ENCODE results near the gene SKA2. TPM values are rescaled to one million over a fixed set of nuclear protein-coding genes. Genes with fewer than 3 reads are reported as not detected.

Gene SKA2
- total and polyA plus RNA-seq, 9 of the 15 experiments (the other 6 are each of a cell fraction or from before 2014, with no cell fraction given): 58.1 to 183 (median 133) TPM

GRCh38 chr17:59155439-59156177 lies 622 bp upstream of the SKA2 start, which contains the start of gene PRR11 (continued):
- TF ChIP-seq ZNF384 (IDR thresholded peaks at IDR 0.05; ENCODE audit: low read depth, low read length) (no peak), RBM25 (IDR thresholded peaks at IDR 0.05; ENCODE audit: low read depth, low read length, severe bottlenecking) (peak; percentile 66), MAZ (CRISPR knock-in tag; conservative IDR thresholded peaks at IDR 0.05 in 1 of 2, IDR thresholded peaks at IDR 0.05 in 1 of 2) (no peak; a peak in 1 of 4 replicates), DEAF1 (CRISPR knock-in tag; IDR thresholded peaks at IDR 0.05) (no peak), E4F1 (CRISPR knock-in tag; IDR thresholded peaks at IDR 0.05; ENCODE audit: borderline replicate concordance) (no peak), ZNF24 (IDR thresholded peaks at IDR 0.05) (no peak), ZNF12 (CRISPR knock-in tag; IDR thresholded peaks at IDR 0.05) (no peak), ATF4 (CRISPR knock-in tag; IDR thresholded peaks at IDR 0.05) (no peak), COPS2 (conservative IDR thresholded peaks at IDR 0.05) (no peak), BRD9 (IDR thresholded peaks at IDR 0.05; ENCODE audit: low read depth, partially characterized antibody) (no peak), MEIS2 (IDR thresholded peaks at IDR 0.05; ENCODE audit: partially characterized antibody) (no peak), TCF7 (IDR thresholded peaks at IDR 0.05; ENCODE audit: borderline replicate concordance) (no peak), EZH2 (IDR thresholded peaks at IDR 0.05; ENCODE audit: borderline replicate concordance, low read depth, low read length) (no peak), POLR2G (IDR thresholded peaks at IDR 0.05; ENCODE audit: low read depth, low read length) (no peak), E2F3 (CRISPR knock-in tag; IDR thresholded peaks at IDR 0.05) (peak; percentile 67), NFIC (IDR thresholded peaks at IDR 0.05) (peak; percentile 49), SREBF1 (IDR thresholded peaks at IDR 0.05; ENCODE audit: borderline replicate concordance, low read depth, low read length) (no peak), SP2 (IDR thresholded peaks at IDR 0.05; ENCODE audit: extremely low read depth, low read depth, low read length, poor library complexity, severe bottlenecking) (no peak), NR3C1 (CRISPR knock-in tag; IDR thresholded peaks at IDR 0.05) (no peak), TFAM (CRISPR knock-in tag; conservative IDR thresholded peaks at IDR 0.05) (no peak), RAD21 (CRISPR knock-in tag; conservative IDR thresholded peaks at IDR 0.05 in 1 of 2, IDR thresholded peaks at IDR 0.05 in 1 of 2) (no peak), PHB (CRISPR knock-in tag; IDR thresholded peaks at IDR 0.05) (no peak)

Data from K562 (cell line).